HL-60 (cell line): ENCODE results near the gene WNT10A.
"Not testable (repeated sequence)": the region's sequence is repeated elsewhere in the genome, so short reads cannot be mapped to it uniquely, and the experiment has no call there.

Experiments
- DNase-seq, 2 experiments: peaks; one replicate each; pipeline ENCODE4 v3.0.0-alpha.2; 2010 to 2020; ENCODE audit warnings: low read depth in 1 of 2, low spot score in 1 of 2
- H3K27ac ChIP-seq: fragments of 250-450 bp; sonication (Bioruptor Pico); replicated peaks from 2 replicates; pipeline ENCODE4 v1.5.1; 2020; ENCODE audit warnings: mild to moderate bottlenecking, moderate library complexity
- H3K27me3 ChIP-seq: fragments of 250-450 bp; sonication (Bioruptor Pico); 2 replicates; pipeline ENCODE4 v1.5.1; 2021; ENCODE audit warnings: mild to moderate bottlenecking, moderate library complexity; ENCODE audit not compliant: insufficient read depth, poor library complexity, severe bottlenecking
- H3K4me3 ChIP-seq: replicated peaks from 2 replicates; pipeline ENCODE4 v1.5.1; 2011; ENCODE audit warnings: mild to moderate bottlenecking, control low read depth, low read length; ENCODE audit not compliant: insufficient read depth
- GABPA ChIP-seq: IDR thresholded peaks from 2 replicates; pipeline ENCODE4 v1.6.1; 2012; ENCODE audit warnings: low read depth
- POLR2AphosphoS5 ChIP-seq: IDR thresholded peaks from 2 replicates; pipeline ENCODE4 v1.6.1; 2012; ENCODE audit warnings: low read depth
- SPI1 ChIP-seq: IDR thresholded peaks from 2 replicates; pipeline ENCODE4 v1.6.1; 2012; ENCODE audit warnings: low read depth, mild to moderate bottlenecking, borderline replicate concordance
- TF ChIP-seq, protein P1 (sequence below): IDR thresholded peaks from 2 replicates; pipeline ENCODE4 v1.6.1; 2012; ENCODE audit warnings: low read depth; ENCODE audit not compliant: insufficient replicate concordance
- TF ChIP-seq, protein P2 (sequence below): IDR thresholded peaks from one replicate; pipeline ENCODE4 v1.5.1; 2011; ENCODE audit warnings: low read length, control low read depth, inconsistent platforms; ENCODE audit not compliant: insufficient read depth

The WNT10A gene

DNA sequence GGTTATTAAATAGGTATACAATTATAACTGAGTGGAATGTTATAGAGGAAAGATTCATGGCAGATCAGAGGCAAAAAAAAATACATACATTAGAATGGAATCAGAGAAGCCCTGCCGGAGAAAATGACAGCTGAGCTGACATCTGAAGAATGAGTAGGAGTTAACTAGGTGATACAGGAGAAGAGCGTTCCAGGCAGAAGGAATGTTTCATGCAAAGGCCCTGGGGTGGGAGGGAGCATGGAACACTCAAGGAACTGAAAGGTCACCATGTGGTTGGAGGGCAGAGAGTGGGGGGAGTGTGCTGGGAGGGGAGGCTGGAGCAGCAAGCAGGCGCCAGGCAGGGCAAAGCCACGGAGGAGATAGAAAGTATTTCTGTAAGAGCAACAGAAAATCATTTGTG lies 47.2 kb downstream of the WNT10A start:
- DNase-seq = no peak
- Histone ChIP-seq H3K4me3 (no peak overlapping the region), H3K27me3 (no peaks in the 10 kb centered on the region), H3K27ac (no peak overlapping the region)
- TF ChIP-seq, protein P1, sequence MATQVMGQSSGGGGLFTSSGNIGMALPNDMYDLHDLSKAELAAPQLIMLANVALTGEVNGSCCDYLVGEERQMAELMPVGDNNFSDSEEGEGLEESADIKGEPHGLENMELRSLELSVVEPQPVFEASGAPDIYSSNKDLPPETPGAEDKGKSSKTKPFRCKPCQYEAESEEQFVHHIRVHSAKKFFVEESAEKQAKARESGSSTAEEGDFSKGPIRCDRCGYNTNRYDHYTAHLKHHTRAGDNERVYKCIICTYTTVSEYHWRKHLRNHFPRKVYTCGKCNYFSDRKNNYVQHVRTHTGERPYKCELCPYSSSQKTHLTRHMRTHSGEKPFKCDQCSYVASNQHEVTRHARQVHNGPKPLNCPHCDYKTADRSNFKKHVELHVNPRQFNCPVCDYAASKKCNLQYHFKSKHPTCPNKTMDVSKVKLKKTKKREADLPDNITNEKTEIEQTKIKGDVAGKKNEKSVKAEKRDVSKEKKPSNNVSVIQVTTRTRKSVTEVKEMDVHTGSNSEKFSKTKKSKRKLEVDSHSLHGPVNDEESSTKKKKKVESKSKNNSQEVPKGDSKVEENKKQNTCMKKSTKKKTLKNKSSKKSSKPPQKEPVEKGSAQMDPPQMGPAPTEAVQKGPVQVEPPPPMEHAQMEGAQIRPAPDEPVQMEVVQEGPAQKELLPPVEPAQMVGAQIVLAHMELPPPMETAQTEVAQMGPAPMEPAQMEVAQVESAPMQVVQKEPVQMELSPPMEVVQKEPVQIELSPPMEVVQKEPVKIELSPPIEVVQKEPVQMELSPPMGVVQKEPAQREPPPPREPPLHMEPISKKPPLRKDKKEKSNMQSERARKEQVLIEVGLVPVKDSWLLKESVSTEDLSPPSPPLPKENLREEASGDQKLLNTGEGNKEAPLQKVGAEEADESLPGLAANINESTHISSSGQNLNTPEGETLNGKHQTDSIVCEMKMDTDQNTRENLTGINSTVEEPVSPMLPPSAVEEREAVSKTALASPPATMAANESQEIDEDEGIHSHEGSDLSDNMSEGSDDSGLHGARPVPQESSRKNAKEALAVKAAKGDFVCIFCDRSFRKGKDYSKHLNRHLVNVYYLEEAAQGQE = no peak
- no peak for TF ChIP-seq POLR2AphosphoS5
- no peak for TF ChIP-seq SPI1
- TF ChIP-seq GABPA = no peak
- TF ChIP-seq, protein P2, sequence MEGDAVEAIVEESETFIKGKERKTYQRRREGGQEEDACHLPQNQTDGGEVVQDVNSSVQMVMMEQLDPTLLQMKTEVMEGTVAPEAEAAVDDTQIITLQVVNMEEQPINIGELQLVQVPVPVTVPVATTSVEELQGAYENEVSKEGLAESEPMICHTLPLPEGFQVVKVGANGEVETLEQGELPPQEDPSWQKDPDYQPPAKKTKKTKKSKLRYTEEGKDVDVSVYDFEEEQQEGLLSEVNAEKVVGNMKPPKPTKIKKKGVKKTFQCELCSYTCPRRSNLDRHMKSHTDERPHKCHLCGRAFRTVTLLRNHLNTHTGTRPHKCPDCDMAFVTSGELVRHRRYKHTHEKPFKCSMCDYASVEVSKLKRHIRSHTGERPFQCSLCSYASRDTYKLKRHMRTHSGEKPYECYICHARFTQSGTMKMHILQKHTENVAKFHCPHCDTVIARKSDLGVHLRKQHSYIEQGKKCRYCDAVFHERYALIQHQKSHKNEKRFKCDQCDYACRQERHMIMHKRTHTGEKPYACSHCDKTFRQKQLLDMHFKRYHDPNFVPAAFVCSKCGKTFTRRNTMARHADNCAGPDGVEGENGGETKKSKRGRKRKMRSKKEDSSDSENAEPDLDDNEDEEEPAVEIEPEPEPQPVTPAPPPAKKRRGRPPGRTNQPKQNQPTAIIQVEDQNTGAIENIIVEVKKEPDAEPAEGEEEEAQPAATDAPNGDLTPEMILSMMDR = no peak

DNA sequence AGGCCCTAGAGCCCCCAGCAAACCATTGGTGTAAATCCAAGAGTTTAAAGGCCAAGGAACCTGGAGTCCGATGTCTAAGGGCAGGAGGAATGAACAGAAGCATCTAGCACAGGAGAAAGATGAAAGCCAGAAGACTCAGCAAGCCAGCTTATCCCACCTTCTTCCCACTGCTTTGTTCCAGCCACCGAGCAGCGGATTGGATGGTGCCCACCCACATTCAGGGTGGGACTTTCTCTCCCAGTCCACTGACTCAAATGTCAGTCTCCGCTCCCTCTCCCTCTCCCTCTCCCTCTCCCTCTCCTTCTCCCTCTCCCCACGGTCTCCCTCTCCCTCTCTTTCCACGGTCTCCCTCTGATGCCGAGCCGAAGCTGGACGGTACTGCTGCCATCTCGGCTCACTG lies 49.8 kb downstream of the WNT10A start:
- H3K27ac ChIP-seq, H3K27me3 ChIP-seq, H3K4me3 ChIP-seq, DNase-seq: not testable (repeated sequence)

DNA sequence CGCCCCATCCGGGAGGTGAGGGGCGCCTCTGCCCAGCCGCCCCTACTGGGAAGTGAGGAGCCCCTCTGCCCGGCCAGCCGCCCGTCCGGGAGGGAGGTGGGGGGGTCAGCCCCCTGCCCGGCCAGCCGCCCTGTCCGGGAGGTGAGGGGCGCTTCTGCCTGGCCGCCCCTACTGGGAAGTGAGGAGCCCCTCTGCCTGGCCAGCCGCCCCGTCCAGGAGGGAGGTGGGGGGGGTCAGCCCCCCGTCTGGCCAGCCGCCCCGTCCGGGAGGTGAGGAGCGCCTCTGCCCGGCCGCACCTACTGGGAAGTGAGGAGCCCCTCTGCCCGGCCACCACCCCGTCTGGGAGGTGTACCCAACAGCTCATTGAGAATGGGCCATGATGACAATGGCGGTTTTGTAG lies 51.1 kb downstream of the WNT10A start:
- H3K27ac ChIP-seq, H3K4me3 ChIP-seq, DNase-seq, H3K27me3 ChIP-seq: not testable (repeated sequence)
